SH-SY5Y (cell line): ENCODE data around the gene SMTNL2.

Experiments used
- GATA2 ChIP-seq: IDR thresholded peaks from 2 replicates; pipeline ENCODE4 v1.6.1; 2011; ENCODE audit warnings: mild to moderate bottlenecking, low read depth, low read length
- GATA3 ChIP-seq: IDR thresholded peaks from 2 replicates; pipeline ENCODE4 v1.6.1; 2011; ENCODE audit warnings: low read depth, mild to moderate bottlenecking, low read length, moderate library complexity

DNA sequence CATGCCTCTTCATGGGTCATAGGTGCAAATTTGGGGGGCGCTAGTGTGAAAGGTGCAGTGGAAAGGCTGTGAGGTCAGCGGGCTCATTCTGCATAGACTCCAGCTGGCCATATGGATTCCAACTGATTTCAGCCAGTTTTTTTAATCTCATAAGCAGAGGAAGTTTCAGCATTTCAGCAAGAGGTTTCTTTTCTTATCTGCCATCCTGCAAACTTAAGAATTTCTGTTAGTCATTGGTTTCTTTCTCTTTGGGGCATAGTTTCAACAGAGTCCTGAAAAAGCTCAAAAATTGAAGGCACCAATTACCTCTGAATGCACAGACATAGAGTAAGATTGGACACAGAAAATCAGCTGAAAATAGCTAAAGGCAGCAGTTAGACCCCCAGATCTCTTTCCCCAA, 73.3 kb downstream of the SMTNL2 start:
- TF ChIP-seq GATA3 (no peak), GATA2 (no peak)
